OCI-LY7 (cell line): ENCODE results near the gene GJC2. TPM values are rescaled to one million over a fixed set of nuclear protein-coding genes. Genes with fewer than 3 reads are reported as not detected.

ENCODE experiments used
- BruUV-seq: library from RNA; stranded (reverse); fragments of 400-500 nt; replicated peaks from 2 replicates; lab custom pipeline; 2021; lab: Mats Ljungman, UMichigan
- CTCF ChIA-PET: fragments of 300-600 bp; sonication (Branson Sonifier 250); formaldehyde crosslinking; loops from one replicate; lab custom pipeline; 2022; ENCODE audit warnings: antibody characterized with exemption; ENCODE audit not compliant: unreplicated experiment; lab: Charles Lee
- POLR2A ChIA-PET: fragments of 300-600 bp; sonication (Branson Sonifier 250); formaldehyde crosslinking; loops from one replicate; lab custom pipeline; 2022; ENCODE audit warnings: antibody characterized with exemption; lab: Charles Lee
- DNase-seq: peaks from one replicate; pipeline ENCODE4 v3.0.0-alpha.2; 2015; ENCODE audit warnings: low spot score
- H2AFZ ChIP-seq: fragments of 200-600 bp; sonication (generic), shearing (Covaris generic); 2 replicates; pipeline ENCODE4 v1.6.1; 2014; ENCODE audit warnings: mild to moderate bottlenecking, antibody characterized with exemption, low read length, moderate library complexity
- H3K27ac ChIP-seq: fragments of 200-600 bp; sonication (generic); 2 replicates; pipeline ENCODE4 v1.5.1; 2014; ENCODE audit warnings: mixed run types, low read depth, mild to moderate bottlenecking, moderate library complexity, low read length, inconsistent platforms; ENCODE audit not compliant: poor library complexity, severe bottlenecking
- H3K36me3 ChIP-seq: fragments of 200-600 bp; sonication (generic); 2 replicates; pipeline ENCODE4 v1.6.1; 2014; ENCODE audit warnings: mild to moderate bottlenecking, antibody characterized with exemption, low read length, moderate library complexity, mixed read lengths; ENCODE audit not compliant: insufficient read depth
- H3K4me1 ChIP-seq: fragments of 200-600 bp; sonication (generic); 2 replicates; pipeline ENCODE4 v1.5.1; 2014; ENCODE audit warnings: mild to moderate bottlenecking, low read length; ENCODE audit not compliant: insufficient read depth, poor library complexity, severe bottlenecking
- H3K4me2 ChIP-seq: fragments of 200-600 bp; sonication (generic); 2 replicates; pipeline ENCODE4 v1.6.1; 2014; ENCODE audit warnings: mild to moderate bottlenecking, low read length
- H3K4me3 ChIP-seq: fragments of 200-600 bp; sonication (generic); 2 replicates; pipeline ENCODE4 v1.5.1; 2014; ENCODE audit warnings: mild to moderate bottlenecking, low read depth, low read length; ENCODE audit not compliant: poor library complexity, severe bottlenecking
- H3K79me2 ChIP-seq: fragments of 200-600 bp; sonication (generic); 2 replicates; pipeline ENCODE4 v1.6.1; 2016; ENCODE audit warnings: low read depth, mild to moderate bottlenecking, low read length, moderate library complexity, mixed read lengths; ENCODE audit not compliant: insufficient read depth
- H3K9me2 ChIP-seq: fragments of 200-600 bp; sonication (generic); 2 replicates; pipeline ENCODE4 v1.6.1; 2016; ENCODE audit warnings: mild to moderate bottlenecking, low read length, mixed read lengths; ENCODE audit not compliant: insufficient read depth
- H3K9me3 ChIP-seq: fragments of 200-600 bp; sonication (generic); 2 replicates; pipeline ENCODE4 v1.6.1; 2014; ENCODE audit warnings: mild to moderate bottlenecking, mixed run types, low read length, mixed read lengths
- H4K20me1 ChIP-seq: fragments of 200-600 bp; sonication (generic); 2 replicates; pipeline ENCODE4 v1.6.1; 2014; ENCODE audit warnings: mild to moderate bottlenecking, antibody characterized with exemption, low read length, moderate library complexity, mixed read lengths; ENCODE audit not compliant: insufficient read depth
- CTCF ChIP-seq: fragments of 200-600 bp; sonication (generic); conservative IDR thresholded peaks from 2 replicates; pipeline ENCODE4 v1.5.1; 2014; ENCODE audit warnings: mild to moderate bottlenecking, antibody characterized with exemption, low read length, moderate library complexity, mixed read lengths
- EZH2phosphoT487 ChIP-seq: fragments of 200-600 bp; sonication (generic); IDR thresholded peaks from 2 replicates; pipeline ENCODE4 v1.6.1; 2018; ENCODE audit warnings: low read depth, borderline replicate concordance, mild to moderate bottlenecking, mixed run types, antibody characterized with exemption, low read length, moderate library complexity, mixed read lengths
- intact Hi-C: fragments of 100-400 bp; cut with micrococcal nuclease; formaldehyde crosslinking; loops from one replicate; pipeline ENCODE4 v1.10.0; 2022; ENCODE audit not compliant: unreplicated experiment
- total RNA-seq, 2 experiments: library from RNA; depleted of rRNA in 1 of 2; stranded (reverse); fragments of >200 nt in 1 of 2; shearing (Covaris generic) in 1 of 2; gene quantifications; 2 replicates each; pipeline ENCODE4 v1.2.3, GENCODE V29; 2014 to 2022

Gene GJC2
- total RNA-seq, 2 experiments from 2014 or later = 0.22 to 0.80 TPM

GRCh38 chr1:228143480-228144192, 6.1 kb upstream of the GJC2 start:
- H3K79me2 ChIP-seq = peaks cover 47% of the 10 kb centered on the region
- peaks cover 49% of the 10 kb centered on the region for H3K4me1 ChIP-seq
- DNase-seq = no peak
- H3K9me2 ChIP-seq = no peaks in the 10 kb centered on the region
- intact Hi-C loops = no loop called here
- peak overlapping the region; percentile 99 for H3K4me2 ChIP-seq
- H3K9me3 ChIP-seq = no peaks in the 10 kb centered on the region
- H4K20me1 ChIP-seq = peaks cover 16% of the 10 kb centered on the region; the same call in 1 of the 2 replicates
- peaks cover 43% of the 10 kb centered on the region for H3K36me3 ChIP-seq
- H3K4me3 ChIP-seq = no peak overlapping the region
- BruUV-seq = no TSS peak
- POLR2A ChIA-PET = interaction anchor here (1.1 to 1.3 kb wide), 2 partner anchors 13 to 21 kb away, joined by 4 to 8 read pairs; partner anchors contain the start of gene IBA57
- no peak overlapping the region for H2AFZ ChIP-seq
- peak overlapping the region; percentile 51 for H3K27ac ChIP-seq
- CTCF ChIA-PET = no interaction called here
- TF ChIP-seq CTCF (no peak), EZH2phosphoT487 (no peak)

- H3K4me2 ChIP-seq = peak overlapping the region; percentile 99
- ChIA-PET CTCF (interaction anchor here (0.6 kb wide), 1 partner anchor 21 kb away, joined by 3 read pairs; no protein-coding TSS in a partner anchor), POLR2A (interaction anchor here (0.7 kb wide), 1 partner anchor 21 kb away, joined by 3 read pairs; the partner anchor contains the start of gene IBA57)
- no peaks in the 10 kb centered on the region for H3K9me3 ChIP-seq
- H3K4me1 ChIP-seq = peaks cover 49% of the 10 kb centered on the region
- H3K27ac ChIP-seq = no peak overlapping the region
- H4K20me1 ChIP-seq = peaks cover 16% of the 10 kb centered on the region; the same call in 1 of the 2 replicates
- BruUV-seq = no TSS peak
- peaks cover 47% of the 10 kb centered on the region for H3K79me2 ChIP-seq
- DNase-seq = no peak
- no peak overlapping the region for H3K4me3 ChIP-seq
- H3K36me3 ChIP-seq = peaks cover 47% of the 10 kb centered on the region
- intact Hi-C loops = no loop called here
- no peaks in the 10 kb centered on the region for H3K9me2 ChIP-seq
- no peak for TF ChIP-seq EZH2phosphoT487
- TF ChIP-seq CTCF = no peak
- no peak overlapping the region for H2AFZ ChIP-seq
Measured at GRCh38 chr1:228144193-228144992, 5.3 kb upstream of the GJC2 start.
